Kidney (tissue), 14 donors: ENCODE measurements around the gene SFMBT2. TPM values are rescaled to one million over a fixed set of nuclear protein-coding genes. Genes with fewer than 3 reads are reported as not detected.
A peak's percentile ranks its signal among the peaks of the same experiment; 100 is the strongest.

Experiments used
- DNase-seq, 5 donors: peaks; one replicate each; pipeline ENCODE4 v3.0.0-alpha.2; 2013 to 2020
- FAIRE-seq: peaks from 2 replicates; lab custom pipeline; 2012; peaks lifted over from hg19 to GRCh38; lab: Jason Lieb, UNC
- H3K27ac ChIP-seq, 2 donors: one replicate each; pipeline ENCODE4 v1.7.0; 2013; ENCODE audit warnings: low read depth in 2 of 2, low read length in 2 of 2, inconsistent platforms in 1 of 2
- H3K27me3 ChIP-seq: one replicate; pipeline ENCODE4 v1.7.1; 2013; ENCODE audit warnings: low read length, inconsistent platforms; ENCODE audit not compliant: control insufficient read depth, insufficient read depth
- H3K36me3 ChIP-seq, 3 donors: one replicate each; pipeline versions ENCODE4 v1.7.0 to v1.7.1; 2013; ENCODE audit warnings: low read length in 3 of 3, control low read depth in 1 of 3, inconsistent platforms in 1 of 3; ENCODE audit not compliant: insufficient read depth in 3 of 3, control insufficient read depth in 2 of 3
- H3K4me1 ChIP-seq, 3 donors: one replicate each; pipeline versions ENCODE4 v1.7.0 to v1.7.1; 2013; ENCODE audit warnings: low read length in 3 of 3, inconsistent platforms in 1 of 3, low read depth in 1 of 3; ENCODE audit not compliant: control insufficient read depth in 2 of 3, insufficient read depth in 2 of 3
- H3K4me3 ChIP-seq, 3 donors: one replicate each; pipeline versions ENCODE4 v1.7.0 to v1.8.1; 2013; ENCODE audit warnings: low read length in 3 of 3, control low read depth in 1 of 3, inconsistent platforms in 1 of 3
- H3K9ac ChIP-seq, 3 donors: one replicate each; pipeline versions ENCODE4 v1.7.0 to v1.7.1; 2013; ENCODE audit warnings: low read length in 3 of 3, control low read depth in 1 of 3, inconsistent platforms in 1 of 3
- H3K9me3 ChIP-seq, 3 donors: one replicate each; pipeline versions ENCODE4 v1.7.0 to v1.7.1; 2013; ENCODE audit warnings: low read length in 3 of 3, control low read depth in 1 of 3, inconsistent platforms in 1 of 3; ENCODE audit not compliant: control insufficient read depth in 2 of 3, insufficient read depth in 1 of 3
- CTCF ChIP-seq: IDR thresholded peaks from 3 replicates; pipeline ENCODE4 v1.5.1; 2012; ENCODE audit warnings: mild to moderate bottlenecking, moderate library complexity, borderline replicate concordance; ENCODE audit not compliant: insufficient read depth; ENCODE audit errors: extremely low read depth
- intact Hi-C: fragments of 100-400 bp; cut with DNase I; formaldehyde crosslinking; loops from one replicate; pipeline ENCODE4 v1.11.1; 2022
- polyA plus RNA-seq: library from polyadenylated mRNA; stranded (reverse); fragments of 350-450 nt; fragmentation: Illumina TruSeq; extraction: RNeasy Lipid Tissue Mini Kit (QIAGEN cat#74804); gene quantifications from one replicate; pipeline ENCODE4 v1.2.3, GENCODE V29; 2014; ENCODE audit warnings: low read depth, low replicate concordance; ENCODE audit not compliant: insufficient read depth
- total RNA-seq: library from RNA; stranded (reverse); fragmentation: NEBNext Ultra II Directional; extraction: Animal tissue kit (Norgen Biotek cat#: 25700); gene quantifications from one replicate; pipeline ENCODE4 v1.2.1, GENCODE V29; 2021
- donor health status: control.
- donor health status: control.
- donor health status: control.
- donor health status: control.
- donor health status: control.
- donor health status: DM: yes; HTN: yes; CAD: no.
- donor health status: Normal renal cell carcinoma (clear cell type).

Gene SFMBT2
- total and polyA plus RNA-seq, 2 donors from 2014 or later: 1.2 to 15.3 TPM

GRCh38 chr10:7374795-7375194, 36.0 kb downstream of the SFMBT2 start:
- TF ChIP-seq CTCF: no peak
- FAIRE-seq (no peak), DNase-seq (peak in 2 of 5 donors; percentile 27 to 61)
- intact Hi-C loops: no loop called here
- H3K9me3 ChIP-seq: no peaks in the 10 kb centered on the region
- no peaks in the 10 kb centered on the region for H3K4me1 ChIP-seq
- H3K27ac ChIP-seq: no peak overlapping the region
- H3K36me3 ChIP-seq: no peaks in the 10 kb centered on the region
- H3K27me3 ChIP-seq: no peaks in the 10 kb centered on the region
- no peak overlapping the region for H3K9ac ChIP-seq
- H3K4me3 ChIP-seq: no peak overlapping the region

- H3K4me3 ChIP-seq: no peak overlapping the region
- H3K9me3 ChIP-seq: no peaks in the 10 kb centered on the region
- H3K27ac ChIP-seq: no peak overlapping the region
- no peak for DNase-seq
- FAIRE-seq: no peak
- H3K4me1 ChIP-seq: no peaks in the 10 kb centered on the region
- no peaks in the 10 kb centered on the region for H3K27me3 ChIP-seq
- H3K36me3 ChIP-seq: no peaks in the 10 kb centered on the region
- intact Hi-C loops: no loop called here
- H3K9ac ChIP-seq: no peak overlapping the region
- TF ChIP-seq CTCF: no peak
Measured at GRCh38 chr10:7373039-7373438, 37.8 kb downstream of the SFMBT2 start.

- no peaks in the 10 kb centered on the region for H3K27me3 ChIP-seq
- H3K4me3 ChIP-seq: no peak overlapping the region
- no peaks in the 10 kb centered on the region for H3K4me1 ChIP-seq
- TF ChIP-seq CTCF: no peak
- intact Hi-C loops: no loop called here
- no peaks in the 10 kb centered on the region for H3K9me3 ChIP-seq
- H3K9ac ChIP-seq: no peak overlapping the region
- FAIRE-seq: no peak
- DNase-seq: no peak
- no peak overlapping the region for H3K27ac ChIP-seq
- no peaks in the 10 kb centered on the region for H3K36me3 ChIP-seq
Measured at GRCh38 chr10:7372504-7372903, 38.3 kb downstream of the SFMBT2 start.

GRCh38 chr10:7370511-7370910, 40.3 kb downstream of the SFMBT2 start:
- Histone ChIP-seq H3K4me1 (no peaks in the 10 kb centered on the region), H3K36me3 (no peaks in the 10 kb centered on the region), H3K9me3 (no peaks in the 10 kb centered on the region), H3K27me3 (no peaks in the 10 kb centered on the region), H3K9ac (no peak overlapping the region), H3K27ac (no peak overlapping the region), H3K4me3 (no peak overlapping the region)
- intact Hi-C loops: no loop called here
- FAIRE-seq: no peak
- TF ChIP-seq CTCF: no peak
- DNase-seq: no peak
